Measurements from ENCODE around the gene BOLA3. TPM values are rescaled to one million over a fixed set of nuclear protein-coding genes. Genes with fewer than 3 reads are reported as not detected.

BOLA3 gene
- total RNA-seq, 1 donor from 2014 or later = 48.8 TPM

- Histone ChIP-seq H2AFZ (ENCODE audit: low read depth, low read length) (no peak overlapping the region), H3K27ac (ENCODE audit: low read depth, low read length) (no peak overlapping the region), H3K4me3 (ENCODE audit: insufficient read depth, low read depth, low read length) (no peak overlapping the region), H3K9me3 (ENCODE audit: insufficient read depth, low read depth, low read length) (no peaks in the 10 kb centered on the region), H3K79me2 (ENCODE audit: insufficient read depth, low read length) (peaks cover 76% of the 10 kb centered on the region), H3K27me3 (ENCODE audit: insufficient read depth, low read length) (no peaks in the 10 kb centered on the region), H3K4me1 (ENCODE audit: insufficient read depth, low read length) (peaks cover 2% of the 10 kb centered on the region), H3K36me3 (ENCODE audit: insufficient read depth, low read length) (peaks cover 12% of the 10 kb centered on the region), H3K9ac (ENCODE audit: low read length) (no peak overlapping the region), H3K4me2 (ENCODE audit: low read length) (no peak overlapping the region), H4K20me1 (ENCODE audit: insufficient read depth, low read length) (peaks cover 52% of the 10 kb centered on the region)
- Mint-ChIP-seq H3K4me1 (ENCODE audit: low read depth, unreplicated experiment) (peaks cover 6% of the 10 kb centered on the region), H3K9me3 (ENCODE audit: unreplicated experiment) (no peaks in the 10 kb centered on the region), H3K27ac (ENCODE audit: unreplicated experiment) (no peak overlapping the region), H3K27me3 (ENCODE audit: low read depth, unreplicated experiment) (no peaks in the 10 kb centered on the region), H3K4me3 (ENCODE audit: unreplicated experiment) (no peak overlapping the region), H3K36me3 (ENCODE audit: low read depth, unreplicated experiment) (peaks cover 10% of the 10 kb centered on the region)
- TF ChIP-seq, protein P1, sequence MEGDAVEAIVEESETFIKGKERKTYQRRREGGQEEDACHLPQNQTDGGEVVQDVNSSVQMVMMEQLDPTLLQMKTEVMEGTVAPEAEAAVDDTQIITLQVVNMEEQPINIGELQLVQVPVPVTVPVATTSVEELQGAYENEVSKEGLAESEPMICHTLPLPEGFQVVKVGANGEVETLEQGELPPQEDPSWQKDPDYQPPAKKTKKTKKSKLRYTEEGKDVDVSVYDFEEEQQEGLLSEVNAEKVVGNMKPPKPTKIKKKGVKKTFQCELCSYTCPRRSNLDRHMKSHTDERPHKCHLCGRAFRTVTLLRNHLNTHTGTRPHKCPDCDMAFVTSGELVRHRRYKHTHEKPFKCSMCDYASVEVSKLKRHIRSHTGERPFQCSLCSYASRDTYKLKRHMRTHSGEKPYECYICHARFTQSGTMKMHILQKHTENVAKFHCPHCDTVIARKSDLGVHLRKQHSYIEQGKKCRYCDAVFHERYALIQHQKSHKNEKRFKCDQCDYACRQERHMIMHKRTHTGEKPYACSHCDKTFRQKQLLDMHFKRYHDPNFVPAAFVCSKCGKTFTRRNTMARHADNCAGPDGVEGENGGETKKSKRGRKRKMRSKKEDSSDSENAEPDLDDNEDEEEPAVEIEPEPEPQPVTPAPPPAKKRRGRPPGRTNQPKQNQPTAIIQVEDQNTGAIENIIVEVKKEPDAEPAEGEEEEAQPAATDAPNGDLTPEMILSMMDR (IDR thresholded peaks at IDR 0.05; ENCODE audit: insufficient read depth, low read depth, low read length) = no peak
- TF ChIP-seq EZH2 (IDR thresholded peaks at IDR 0.05; ENCODE audit: insufficient read depth, low read length) = no peak
- DNase-seq (ENCODE audit: low read depth) (no peak), FAIRE-seq (no peak)
Measured at GRCh38 chr2:74174909-74175308, 27.2 kb upstream of the BOLA3 start.

GRCh38 chr2:74168739-74169138, 21.0 kb upstream of the BOLA3 start:
- Histone ChIP-seq H2AFZ (ENCODE audit: low read depth, low read length) (no peak overlapping the region), H3K4me1 (ENCODE audit: insufficient read depth, low read length) (no peaks in the 10 kb centered on the region), H3K79me2 (ENCODE audit: insufficient read depth, low read length) (peaks cover 60% of the 10 kb centered on the region), H3K36me3 (ENCODE audit: insufficient read depth, low read length) (peaks cover 50% of the 10 kb centered on the region), H4K20me1 (ENCODE audit: insufficient read depth, low read length) (peaks cover 28% of the 10 kb centered on the region), H3K9ac (ENCODE audit: low read length) (no peak overlapping the region), H3K4me2 (ENCODE audit: low read length) (no peak overlapping the region), H3K27me3 (ENCODE audit: insufficient read depth, low read length) (no peaks in the 10 kb centered on the region), H3K4me3 (ENCODE audit: insufficient read depth, low read depth, low read length) (no peak overlapping the region), H3K27ac (ENCODE audit: low read depth, low read length) (no peak overlapping the region), H3K9me3 (ENCODE audit: insufficient read depth, low read depth, low read length) (no peaks in the 10 kb centered on the region)
- TF ChIP-seq, protein P1 (IDR thresholded peaks at IDR 0.05; ENCODE audit: insufficient read depth, low read depth, low read length) = no peak
- TF ChIP-seq EZH2 (IDR thresholded peaks at IDR 0.05; ENCODE audit: insufficient read depth, low read length) = no peak
- Mint-ChIP-seq H3K36me3 (ENCODE audit: low read depth, unreplicated experiment) (peaks cover 6% of the 10 kb centered on the region), H3K4me3 (ENCODE audit: unreplicated experiment) (no peak overlapping the region), H3K27ac (ENCODE audit: unreplicated experiment) (no peak overlapping the region), H3K9me3 (ENCODE audit: unreplicated experiment) (no peaks in the 10 kb centered on the region), H3K4me1 (ENCODE audit: low read depth, unreplicated experiment) (no peaks in the 10 kb centered on the region), H3K27me3 (ENCODE audit: low read depth, unreplicated experiment) (no peaks in the 10 kb centered on the region)
- DNase-seq (ENCODE audit: low read depth) = no peak
- FAIRE-seq = no peak

- no peak overlapping the region for H3K27ac Mint-ChIP-seq (ENCODE audit: unreplicated experiment)
- peaks cover 28% of the 10 kb centered on the region for H4K20me1 ChIP-seq (ENCODE audit: insufficient read depth, low read length)
Measured at GRCh38 chr2:74164761-74165160, 17.0 kb upstream of the BOLA3 start.

More at GRCh38 chr2:74164761-74165160, 17.0 kb upstream of the BOLA3 start:
- no peaks in the 10 kb centered on the region for H3K9me3 Mint-ChIP-seq (ENCODE audit: unreplicated experiment)
- Histone ChIP-seq H2AFZ (ENCODE audit: low read depth, low read length) (no peak overlapping the region), H3K4me2 (ENCODE audit: low read length) (no peak overlapping the region), H3K4me1 (ENCODE audit: insufficient read depth, low read length) (no peaks in the 10 kb centered on the region), H3K4me3 (ENCODE audit: insufficient read depth, low read depth, low read length) (no peak overlapping the region), H3K27me3 (ENCODE audit: insufficient read depth, low read length) (no peaks in the 10 kb centered on the region), H3K27ac (ENCODE audit: low read depth, low read length) (no peak overlapping the region), H3K9me3 (ENCODE audit: insufficient read depth, low read depth, low read length) (no peaks in the 10 kb centered on the region), H3K79me2 (ENCODE audit: insufficient read depth, low read length) (peaks cover 39% of the 10 kb centered on the region), H3K9ac (ENCODE audit: low read length) (no peak overlapping the region), H3K36me3 (ENCODE audit: insufficient read depth, low read length) (peaks cover 41% of the 10 kb centered on the region)
- TF ChIP-seq, protein P1 (IDR thresholded peaks at IDR 0.05; ENCODE audit: insufficient read depth, low read depth, low read length) = no peak
- TF ChIP-seq EZH2 (IDR thresholded peaks at IDR 0.05; ENCODE audit: insufficient read depth, low read length) = no peak
- no peaks in the 10 kb centered on the region for H3K27me3 Mint-ChIP-seq (ENCODE audit: low read depth, unreplicated experiment)
- DNase-seq (ENCODE audit: low read depth) = no peak
- H3K4me1 Mint-ChIP-seq (ENCODE audit: low read depth, unreplicated experiment) = no peaks in the 10 kb centered on the region
- H3K36me3 Mint-ChIP-seq (ENCODE audit: low read depth, unreplicated experiment) = peaks cover 8% of the 10 kb centered on the region
- no peak for FAIRE-seq
- no peak overlapping the region for H3K4me3 Mint-ChIP-seq (ENCODE audit: unreplicated experiment)
